ENCODE results near the gene IL17B. TPM values are rescaled to one million over a fixed set of nuclear protein-coding genes. Genes with fewer than 3 reads are reported as not detected.

IL17B gene
- total and polyA plus RNA-seq, 2 experiments from 2014 or later: not detected

- H3K4me1 Mint-ChIP-seq: peaks cover 13% of the 10 kb centered on the region
- peaks cover 7% of the 10 kb centered on the region for H3K27me3 Mint-ChIP-seq (ENCODE audit: insufficient read depth, low read depth, poor library complexity)
- H3K36me3 ChIP-seq (ENCODE audit: insufficient read depth): no peaks in the 10 kb centered on the region
- no peak overlapping the region for H3K27ac ChIP-seq (ENCODE audit: low read depth)
- H3K79me2 ChIP-seq (replicated peaks; ENCODE audit: insufficient read depth): no peaks in the 10 kb centered on the region
- no peaks in the 10 kb centered on the region for H3K36me3 Mint-ChIP-seq (ENCODE audit: low read depth)
- H3K9me2 ChIP-seq (ENCODE audit: insufficient read depth): no peaks in the 10 kb centered on the region
- H3K27me3 ChIP-seq (ENCODE audit: insufficient read depth): no peaks in the 10 kb centered on the region
- H3F3A ChIP-seq (replicated peaks; ENCODE audit: low read depth): no peaks in the 10 kb centered on the region
- no peak overlapping the region for H3K4me3 Mint-ChIP-seq
- H3K27ac Mint-ChIP-seq: no peak overlapping the region
- no peak for TF ChIP-seq EZH2 (IDR thresholded peaks at IDR 0.05; ENCODE audit: low read depth, unreplicated experiment)
- TF ChIP-seq, protein P1, sequence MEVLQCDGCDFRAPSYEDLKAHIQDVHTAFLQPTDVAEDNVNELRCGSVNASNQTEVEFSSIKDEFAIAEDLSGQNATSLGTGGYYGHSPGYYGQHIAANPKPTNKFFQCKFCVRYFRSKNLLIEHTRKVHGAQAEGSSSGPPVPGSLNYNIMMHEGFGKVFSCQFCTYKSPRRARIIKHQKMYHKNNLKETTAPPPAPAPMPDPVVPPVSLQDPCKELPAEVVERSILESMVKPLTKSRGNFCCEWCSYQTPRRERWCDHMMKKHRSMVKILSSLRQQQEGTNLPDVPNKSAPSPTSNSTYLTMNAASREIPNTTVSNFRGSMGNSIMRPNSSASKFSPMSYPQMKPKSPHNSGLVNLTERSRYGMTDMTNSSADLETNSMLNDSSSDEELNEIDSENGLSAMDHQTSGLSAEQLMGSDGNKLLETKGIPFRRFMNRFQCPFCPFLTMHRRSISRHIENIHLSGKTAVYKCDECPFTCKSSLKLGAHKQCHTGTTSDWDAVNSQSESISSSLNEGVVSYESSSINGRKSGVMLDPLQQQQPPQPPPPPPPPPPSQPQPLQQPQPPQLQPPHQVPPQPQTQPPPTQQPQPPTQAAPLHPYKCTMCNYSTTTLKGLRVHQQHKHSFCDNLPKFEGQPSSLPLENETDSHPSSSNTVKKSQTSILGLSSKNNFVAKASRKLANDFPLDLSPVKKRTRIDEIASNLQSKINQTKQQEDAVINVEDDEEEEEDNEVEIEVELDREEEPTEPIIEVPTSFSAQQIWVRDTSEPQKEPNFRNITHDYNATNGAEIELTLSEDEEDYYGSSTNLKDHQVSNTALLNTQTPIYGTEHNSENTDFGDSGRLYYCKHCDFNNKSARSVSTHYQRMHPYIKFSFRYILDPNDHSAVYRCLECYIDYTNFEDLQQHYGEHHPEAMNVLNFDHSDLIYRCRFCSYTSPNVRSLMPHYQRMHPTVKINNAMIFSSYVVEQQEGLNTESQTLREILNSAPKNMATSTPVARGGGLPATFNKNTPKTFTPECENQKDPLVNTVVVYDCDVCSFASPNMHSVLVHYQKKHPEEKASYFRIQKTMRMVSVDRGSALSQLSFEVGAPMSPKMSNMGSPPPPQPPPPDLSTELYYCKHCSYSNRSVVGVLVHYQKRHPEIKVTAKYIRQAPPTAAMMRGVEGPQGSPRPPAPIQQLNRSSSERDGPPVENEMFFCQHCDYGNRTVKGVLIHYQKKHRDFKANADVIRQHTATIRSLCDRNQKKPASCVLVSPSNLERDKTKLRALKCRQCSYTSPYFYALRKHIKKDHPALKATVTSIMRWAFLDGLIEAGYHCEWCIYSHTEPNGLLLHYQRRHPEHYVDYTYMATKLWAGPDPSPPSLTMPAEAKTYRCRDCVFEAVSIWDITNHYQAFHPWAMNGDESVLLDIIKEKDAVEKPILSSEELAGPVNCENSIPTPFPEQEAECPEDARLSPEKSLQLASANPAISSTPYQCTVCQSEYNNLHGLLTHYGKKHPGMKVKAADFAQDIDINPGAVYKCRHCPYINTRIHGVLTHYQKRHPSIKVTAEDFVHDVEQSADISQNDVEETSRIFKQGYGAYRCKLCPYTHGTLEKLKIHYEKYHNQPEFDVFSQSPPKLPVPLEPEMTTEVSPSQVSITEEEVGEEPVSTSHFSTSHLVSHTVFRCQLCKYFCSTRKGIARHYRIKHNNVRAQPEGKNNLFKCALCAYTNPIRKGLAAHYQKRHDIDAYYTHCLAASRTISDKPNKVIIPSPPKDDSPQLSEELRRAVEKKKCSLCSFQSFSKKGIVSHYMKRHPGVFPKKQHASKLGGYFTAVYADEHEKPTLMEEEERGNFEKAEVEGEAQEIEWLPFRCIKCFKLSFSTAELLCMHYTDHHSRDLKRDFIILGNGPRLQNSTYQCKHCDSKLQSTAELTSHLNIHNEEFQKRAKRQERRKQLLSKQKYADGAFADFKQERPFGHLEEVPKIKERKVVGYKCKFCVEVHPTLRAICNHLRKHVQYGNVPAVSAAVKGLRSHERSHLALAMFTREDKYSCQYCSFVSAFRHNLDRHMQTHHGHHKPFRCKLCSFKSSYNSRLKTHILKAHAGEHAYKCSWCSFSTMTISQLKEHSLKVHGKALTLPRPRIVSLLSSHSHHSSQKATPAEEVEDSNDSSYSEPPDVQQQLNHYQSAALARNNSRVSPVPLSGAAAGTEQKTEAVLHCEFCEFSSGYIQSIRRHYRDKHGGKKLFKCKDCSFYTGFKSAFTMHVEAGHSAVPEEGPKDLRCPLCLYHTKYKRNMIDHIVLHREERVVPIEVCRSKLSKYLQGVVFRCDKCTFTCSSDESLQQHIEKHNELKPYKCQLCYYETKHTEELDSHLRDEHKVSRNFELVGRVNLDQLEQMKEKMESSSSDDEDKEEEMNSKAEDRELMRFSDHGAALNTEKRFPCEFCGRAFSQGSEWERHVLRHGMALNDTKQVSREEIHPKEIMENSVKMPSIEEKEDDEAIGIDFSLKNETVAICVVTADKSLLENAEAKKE (CRISPR knock-in tag; IDR thresholded peaks at IDR 0.05): no peak
- TF ChIP-seq, protein P2, sequence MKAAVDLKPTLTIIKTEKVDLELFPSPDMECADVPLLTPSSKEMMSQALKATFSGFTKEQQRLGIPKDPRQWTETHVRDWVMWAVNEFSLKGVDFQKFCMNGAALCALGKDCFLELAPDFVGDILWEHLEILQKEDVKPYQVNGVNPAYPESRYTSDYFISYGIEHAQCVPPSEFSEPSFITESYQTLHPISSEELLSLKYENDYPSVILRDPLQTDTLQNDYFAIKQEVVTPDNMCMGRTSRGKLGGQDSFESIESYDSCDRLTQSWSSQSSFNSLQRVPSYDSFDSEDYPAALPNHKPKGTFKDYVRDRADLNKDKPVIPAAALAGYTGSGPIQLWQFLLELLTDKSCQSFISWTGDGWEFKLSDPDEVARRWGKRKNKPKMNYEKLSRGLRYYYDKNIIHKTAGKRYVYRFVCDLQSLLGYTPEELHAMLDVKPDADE (IDR thresholded peaks at IDR 0.05): no peak
- TF ChIP-seq, protein P3, sequence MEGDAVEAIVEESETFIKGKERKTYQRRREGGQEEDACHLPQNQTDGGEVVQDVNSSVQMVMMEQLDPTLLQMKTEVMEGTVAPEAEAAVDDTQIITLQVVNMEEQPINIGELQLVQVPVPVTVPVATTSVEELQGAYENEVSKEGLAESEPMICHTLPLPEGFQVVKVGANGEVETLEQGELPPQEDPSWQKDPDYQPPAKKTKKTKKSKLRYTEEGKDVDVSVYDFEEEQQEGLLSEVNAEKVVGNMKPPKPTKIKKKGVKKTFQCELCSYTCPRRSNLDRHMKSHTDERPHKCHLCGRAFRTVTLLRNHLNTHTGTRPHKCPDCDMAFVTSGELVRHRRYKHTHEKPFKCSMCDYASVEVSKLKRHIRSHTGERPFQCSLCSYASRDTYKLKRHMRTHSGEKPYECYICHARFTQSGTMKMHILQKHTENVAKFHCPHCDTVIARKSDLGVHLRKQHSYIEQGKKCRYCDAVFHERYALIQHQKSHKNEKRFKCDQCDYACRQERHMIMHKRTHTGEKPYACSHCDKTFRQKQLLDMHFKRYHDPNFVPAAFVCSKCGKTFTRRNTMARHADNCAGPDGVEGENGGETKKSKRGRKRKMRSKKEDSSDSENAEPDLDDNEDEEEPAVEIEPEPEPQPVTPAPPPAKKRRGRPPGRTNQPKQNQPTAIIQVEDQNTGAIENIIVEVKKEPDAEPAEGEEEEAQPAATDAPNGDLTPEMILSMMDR (conservative IDR thresholded peaks at IDR 0.05; ENCODE audit: low read depth in 2 of 2): no peak
- no peak for TF ChIP-seq CREB1 (CRISPR knock-in tag; IDR thresholded peaks at IDR 0.05; ENCODE audit: low read depth)
- no peak for TF ChIP-seq EZH2phosphoT487 (IDR thresholded peaks at IDR 0.05; ENCODE audit: unreplicated experiment)
- H4K20me1 ChIP-seq (replicated peaks; ENCODE audit: insufficient read depth): no peaks in the 10 kb centered on the region
- no peak for ATAC-seq
- H3K4me3 ChIP-seq: no peak overlapping the region
- no peak overlapping the region for H3K4me2 ChIP-seq
- no peak overlapping the region for H2AFZ ChIP-seq
- H3K9me3 Mint-ChIP-seq: no peaks in the 10 kb centered on the region
- DNase-seq (ENCODE audit: low spot score): no peak
- no peaks in the 10 kb centered on the region for H3K4me1 ChIP-seq (ENCODE audit: insufficient read depth)
These were observed 4.3 kb upstream of the IL17B start for GRCh38 chr5:149383399-149383798.

All from GM23338 (cell line).